MCF 10A (cell line): ENCODE data around the gene DNM3. TPM values are rescaled to one million over a fixed set of nuclear protein-coding genes. Genes with fewer than 3 reads are reported as not detected.

Experiments
- BruUV-seq: library from RNA; stranded (reverse); fragments of 400-500 nt; replicated peaks from 2 replicates; lab custom pipeline; 2021; lab: Mats Ljungman, UMichigan
- CTCF ChIA-PET: fragments of 300-600 bp; sonication (Branson Sonifier 250); formaldehyde crosslinking; extraction: SDS; loops from one replicate; lab custom pipeline; 2021; ENCODE audit warnings: antibody characterized with exemption, inconsistent platforms; lab: Yijun Ruan, JAX
- POLR2A ChIA-PET: fragments of 300-600, 350-650 bp; sonication (Branson Sonifier 250); formaldehyde crosslinking; extraction: SDS; loops from one replicate; lab custom pipeline; 2020; ENCODE audit warnings: antibody characterized with exemption, inconsistent platforms; lab: Yijun Ruan, JAX
- DNase-seq: peaks from one replicate; pipeline ENCODE4 v3.0.0-alpha.2; 2018; ENCODE audit not compliant: unreplicated experiment
- H3K27ac Mint-ChIP-seq: one replicate; pipeline ENCODE4 v1.8.0; 2022; ENCODE audit warnings: mild to moderate bottlenecking, low read depth, mixed read lengths; ENCODE audit not compliant: unreplicated experiment
- H3K27me3 Mint-ChIP-seq: one replicate; pipeline ENCODE4 v1.8.0; 2022; ENCODE audit warnings: mixed read lengths; ENCODE audit not compliant: insufficient read depth, unreplicated experiment
- H3K36me3 Mint-ChIP-seq: one replicate; pipeline ENCODE4 v1.8.0; 2022; ENCODE audit warnings: mild to moderate bottlenecking, moderate library complexity, mixed read lengths; ENCODE audit not compliant: insufficient read depth, unreplicated experiment
- H3K4me1 Mint-ChIP-seq: one replicate; pipeline ENCODE4 v1.8.0; 2022; ENCODE audit warnings: mixed read lengths; ENCODE audit not compliant: insufficient read depth, unreplicated experiment
- H3K4me3 Mint-ChIP-seq: one replicate; pipeline ENCODE4 v1.8.0; 2022; ENCODE audit warnings: mild to moderate bottlenecking, moderate library complexity, mixed read lengths; ENCODE audit not compliant: unreplicated experiment
- H3K9me3 Mint-ChIP-seq: one replicate; pipeline ENCODE4 v1.8.0; 2022; ENCODE audit warnings: mixed read lengths; ENCODE audit not compliant: unreplicated experiment
- intact Hi-C: fragments of 100-400 bp; cut with micrococcal nuclease; formaldehyde crosslinking; loops from 2 replicates; pipeline ENCODE4 v1.14.1; 2022
- total RNA-seq: library from RNA; stranded (reverse); gene quantifications from 2 replicates; pipeline ENCODE4 v1.2.3, GENCODE V29; 2022
- TF ChIP-seq, protein P1 (sequence below): fragments of 200-600 bp; IDR thresholded peaks from one replicate; pipeline ENCODE4 v1.8.0; 2022; ENCODE audit warnings: antibody characterized with exemption, mild to moderate bottlenecking; ENCODE audit not compliant: unreplicated experiment

DNM3 gene
- total RNA-seq, 1 experiment from 2014 or later: 0.68 TPM

- TF ChIP-seq, protein P1, sequence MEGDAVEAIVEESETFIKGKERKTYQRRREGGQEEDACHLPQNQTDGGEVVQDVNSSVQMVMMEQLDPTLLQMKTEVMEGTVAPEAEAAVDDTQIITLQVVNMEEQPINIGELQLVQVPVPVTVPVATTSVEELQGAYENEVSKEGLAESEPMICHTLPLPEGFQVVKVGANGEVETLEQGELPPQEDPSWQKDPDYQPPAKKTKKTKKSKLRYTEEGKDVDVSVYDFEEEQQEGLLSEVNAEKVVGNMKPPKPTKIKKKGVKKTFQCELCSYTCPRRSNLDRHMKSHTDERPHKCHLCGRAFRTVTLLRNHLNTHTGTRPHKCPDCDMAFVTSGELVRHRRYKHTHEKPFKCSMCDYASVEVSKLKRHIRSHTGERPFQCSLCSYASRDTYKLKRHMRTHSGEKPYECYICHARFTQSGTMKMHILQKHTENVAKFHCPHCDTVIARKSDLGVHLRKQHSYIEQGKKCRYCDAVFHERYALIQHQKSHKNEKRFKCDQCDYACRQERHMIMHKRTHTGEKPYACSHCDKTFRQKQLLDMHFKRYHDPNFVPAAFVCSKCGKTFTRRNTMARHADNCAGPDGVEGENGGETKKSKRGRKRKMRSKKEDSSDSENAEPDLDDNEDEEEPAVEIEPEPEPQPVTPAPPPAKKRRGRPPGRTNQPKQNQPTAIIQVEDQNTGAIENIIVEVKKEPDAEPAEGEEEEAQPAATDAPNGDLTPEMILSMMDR: no peak
- peak; percentile 72 for DNase-seq
- intact Hi-C loops: no loop called here
- Mint-ChIP-seq H3K36me3 (no peaks in the 10 kb centered on the region), H3K4me3 (peak overlapping the region; percentile 51), H3K4me1 (peaks cover 14% of the 10 kb centered on the region), H3K27ac (peak overlapping the region; percentile 98), H3K9me3 (peaks cover 23% of the 10 kb centered on the region), H3K27me3 (no peaks in the 10 kb centered on the region)
- BruUV-seq: no TSS peak
- POLR2A ChIA-PET: interaction anchor here (0.6 to 3.5 kb wide), 19 partner anchors 9 to 205 kb away, joined by 3 to 38 read pairs (median 4); no protein-coding TSS in a partner anchor
- CTCF ChIA-PET: interaction anchor here (0.6 to 1.5 kb wide), 9 partner anchors 9 to 339 kb away, joined by 3 to 8 read pairs (median 3); no protein-coding TSS in a partner anchor
Observed at GRCh38 chr1:172343240-172344160, 502.2 kb downstream of the DNM3 start.

GRCh38 chr1:172344444-172344843, 503.1 kb downstream of the DNM3 start:
- Mint-ChIP-seq H3K27me3 (no peaks in the 10 kb centered on the region), H3K4me1 (peaks cover 14% of the 10 kb centered on the region), H3K9me3 (peaks cover 23% of the 10 kb centered on the region), H3K36me3 (no peaks in the 10 kb centered on the region), H3K4me3 (no peak overlapping the region), H3K27ac (peak overlapping the region; percentile 98)
- DNase-seq: no peak
- ChIA-PET POLR2A (interaction anchor here (0.7 to 3.5 kb wide), 7 partner anchors 8 to 175 kb away, joined by 3 to 38 read pairs (median 5); no protein-coding TSS in a partner anchor), CTCF (interaction anchor here (0.7 to 1.5 kb wide), 3 partner anchors 56 to 254 kb away, joined by 3 to 8 read pairs (median 3); partner anchors contain the start of gene PIGC)
- TF ChIP-seq, protein P1: no peak
- BruUV-seq: no TSS peak
- intact Hi-C loops: no loop called here

DNA sequence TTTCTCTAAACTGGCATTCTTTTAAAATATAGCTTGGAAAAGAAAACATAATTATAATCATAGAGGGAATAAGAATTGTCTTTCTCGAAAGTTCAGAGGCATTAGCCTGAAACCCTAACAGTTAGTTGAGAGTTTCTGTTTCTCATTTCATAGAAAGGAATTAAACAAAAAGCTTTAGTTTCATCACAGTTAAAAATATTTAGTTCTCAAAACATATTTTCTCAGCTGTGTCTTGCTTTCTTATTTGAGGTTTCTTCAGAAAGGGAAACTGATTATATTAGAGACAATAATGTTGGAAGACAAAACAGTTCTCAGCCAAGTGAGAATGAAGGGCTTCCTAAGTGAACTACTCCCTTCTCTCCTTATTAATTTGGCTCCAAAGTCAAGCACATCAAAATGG, 503.8 kb downstream of the DNM3 start:
- peaks cover 23% of the 10 kb centered on the region for H3K9me3 Mint-ChIP-seq
- ChIA-PET POLR2A (interaction anchor here (1.2 to 3.5 kb wide), 3 partner anchors 10 to 22 kb away, joined by 5 to 38 read pairs (median 31); no protein-coding TSS in a partner anchor), CTCF (interaction anchor here (0.7 to 1.2 kb wide), 4 partner anchors 54 to 99 kb away, joined by 3 to 5 read pairs (median 4); partner anchors contain the start of gene PIGC)
- DNase-seq: no peak
- H3K36me3 Mint-ChIP-seq: no peaks in the 10 kb centered on the region
- H3K27ac Mint-ChIP-seq: no peak overlapping the region
- H3K4me1 Mint-ChIP-seq: peaks cover 14% of the 10 kb centered on the region
- no peaks in the 10 kb centered on the region for H3K27me3 Mint-ChIP-seq
- H3K4me3 Mint-ChIP-seq: no peak overlapping the region
- no TSS peak for BruUV-seq
- intact Hi-C loops: no loop called here
- TF ChIP-seq, protein P1: no peak

GRCh38 chr1:172347416-172347815, 506.1 kb downstream of the DNM3 start:
- no peaks in the 10 kb centered on the region for H3K27me3 Mint-ChIP-seq
- ChIA-PET POLR2A (interaction anchor here (0.7 kb wide), 2 partner anchors 12 to 156 kb away, joined by 4 to 5 read pairs; no protein-coding TSS in a partner anchor), CTCF (no interaction called here)
- peaks cover 17% of the 10 kb centered on the region for H3K9me3 Mint-ChIP-seq
- intact Hi-C loops: no loop called here
- no peak overlapping the region for H3K27ac Mint-ChIP-seq
- no peaks in the 10 kb centered on the region for H3K36me3 Mint-ChIP-seq
- TF ChIP-seq, protein P1: no peak
- no peak overlapping the region for H3K4me3 Mint-ChIP-seq
- BruUV-seq: no TSS peak
- DNase-seq: no peak
- peaks cover 30% of the 10 kb centered on the region for H3K4me1 Mint-ChIP-seq
